Measurements from ENCODE around the gene FOXL1.

FOXL1 gene

DNA sequence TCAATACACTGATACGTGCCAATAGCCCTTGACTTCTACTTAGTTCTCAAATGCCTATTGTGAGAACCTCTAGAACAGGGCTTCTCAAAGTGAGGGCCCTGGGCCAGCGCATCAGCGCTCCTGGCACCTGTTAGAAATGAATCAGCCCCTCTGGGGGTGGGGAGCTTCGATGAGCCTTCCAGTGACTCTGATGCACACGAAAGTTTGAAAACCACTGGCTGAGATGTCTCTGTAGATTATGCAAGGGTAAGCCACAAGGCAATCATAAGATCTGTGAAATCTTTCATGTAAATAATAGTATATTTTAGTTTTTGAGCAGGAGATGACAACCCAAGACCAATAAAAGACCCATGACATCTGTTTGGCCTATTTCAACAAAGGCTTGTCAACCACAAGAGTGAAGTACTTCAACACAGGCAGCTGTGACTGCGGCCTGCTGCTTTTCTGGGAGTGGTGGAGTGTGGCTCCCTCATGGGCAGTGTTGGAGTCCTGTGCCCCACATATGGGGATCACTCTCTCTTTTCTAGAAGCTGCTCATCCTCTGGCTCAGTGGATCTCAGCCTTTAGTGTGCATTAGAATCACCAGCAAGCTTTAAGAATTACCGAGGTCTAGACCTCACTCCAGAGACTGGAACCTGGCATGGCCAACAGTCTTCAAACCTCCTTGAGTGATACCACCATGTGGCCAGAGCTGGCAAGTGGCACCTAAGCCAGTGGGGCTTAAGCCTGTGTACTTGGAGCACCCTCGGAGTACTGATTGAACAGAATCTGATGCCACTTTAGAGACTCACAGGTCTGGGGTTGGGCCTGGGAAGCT, 29.1 kb upstream of the FOXL1 start:
- DNase-seq (ENCODE audit: low read depth), result no peak

DNA sequence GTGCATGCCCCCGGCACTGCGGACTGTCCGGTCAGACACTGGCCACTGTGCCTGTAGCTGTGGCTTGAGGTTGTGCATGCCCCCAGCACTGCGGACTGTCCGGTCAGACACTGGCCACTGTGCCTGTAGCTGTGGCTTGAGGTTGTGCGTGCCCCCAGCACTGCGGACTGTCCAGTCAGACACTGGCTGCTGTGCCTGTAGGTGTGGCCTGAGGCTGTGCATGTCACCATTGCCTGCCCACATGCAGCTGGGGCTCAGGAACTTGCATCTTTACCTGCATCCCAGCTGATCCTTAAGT, 28.5 kb upstream of the FOXL1 start:
- no peak for DNase-seq (ENCODE audit: low read depth)

- DNase-seq (ENCODE audit: low read depth), result no peak
These were observed 28.1 kb upstream of the FOXL1 start for GRCh38 chr16:86550281-86550680.

DNA sequence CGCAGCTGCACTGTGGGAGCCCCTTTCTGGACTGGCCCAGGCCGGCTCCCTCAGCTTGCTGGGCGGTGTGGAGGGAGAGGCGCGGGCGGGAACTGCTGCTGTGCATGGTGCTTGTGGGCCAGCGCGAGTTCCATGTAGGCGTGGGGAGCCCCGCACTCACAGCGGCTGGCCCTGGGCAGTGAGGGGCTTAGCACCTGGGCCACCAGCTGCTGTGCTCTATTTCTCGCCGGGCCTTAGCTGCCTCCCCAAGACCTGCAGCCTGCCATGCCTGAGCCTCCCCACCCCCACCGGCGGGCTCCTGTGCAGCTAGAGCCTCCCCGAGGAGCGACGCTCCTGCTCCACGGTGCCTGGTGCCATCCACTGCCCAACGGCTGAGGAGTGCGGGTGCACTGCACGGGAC, 25.0 kb upstream of the FOXL1 start:
- DNase-seq (ENCODE audit: low read depth), result no peak

GRCh38 chr16:86554599-86554916, 23.8 kb upstream of the FOXL1 start:
- DNase-seq (ENCODE audit: low read depth), result no peak

GRCh38 chr16:86554917-86555703, 23.2 kb upstream of the FOXL1 start, which contains the start of gene MTHFSD:
MTHFSD (minus strand) TSS chr16:86555235; CDS start chr16:86555184, 51 bp downstream.
- peak; percentile 95 for DNase-seq (ENCODE audit: low read depth)

DNA sequence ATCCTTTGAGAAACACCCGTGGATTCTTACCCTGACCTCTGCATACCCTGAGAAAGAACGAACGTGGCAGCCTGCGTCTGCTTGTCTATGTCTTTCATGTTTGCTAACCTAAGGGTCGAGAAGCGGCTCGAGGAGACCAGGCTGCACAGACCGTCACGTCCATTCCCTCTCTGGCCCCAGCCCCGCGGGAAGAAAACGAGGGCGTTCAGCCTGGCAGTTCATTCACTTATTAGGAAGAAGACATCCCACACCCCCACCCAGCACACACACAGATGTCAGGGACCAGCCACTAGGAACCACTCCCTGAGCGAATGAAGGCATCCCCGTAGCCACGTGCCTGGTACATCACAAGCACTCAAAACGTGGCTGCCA, 22.7 kb upstream of the FOXL1 start:
- DNase-seq (ENCODE audit: low read depth), result no peak

GRCh38 chr16:86556576-86556975, 21.8 kb upstream of the FOXL1 start:
- DNase-seq (ENCODE audit: low read depth), result no peak

DNA sequence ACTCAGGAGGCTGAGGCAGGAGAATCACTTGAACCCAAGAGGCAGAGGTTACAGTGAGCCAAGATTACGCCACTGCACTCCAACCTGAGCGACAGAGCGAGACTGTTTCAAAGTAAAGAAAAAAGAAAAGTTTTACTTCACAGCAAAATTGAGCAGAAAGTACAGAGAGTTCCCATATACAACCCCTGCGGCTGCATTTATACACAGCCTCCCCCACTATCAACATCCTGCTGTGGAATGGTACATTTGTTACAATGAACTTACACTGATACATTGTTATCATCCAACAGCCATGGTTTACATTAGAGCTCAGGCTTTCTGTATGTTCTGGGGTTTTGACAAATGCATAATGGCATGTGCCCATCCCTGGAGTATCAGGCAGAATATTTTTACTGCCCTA, 20.8 kb upstream of the FOXL1 start:
- DNase-seq (ENCODE audit: low read depth), result no peak

DNA sequence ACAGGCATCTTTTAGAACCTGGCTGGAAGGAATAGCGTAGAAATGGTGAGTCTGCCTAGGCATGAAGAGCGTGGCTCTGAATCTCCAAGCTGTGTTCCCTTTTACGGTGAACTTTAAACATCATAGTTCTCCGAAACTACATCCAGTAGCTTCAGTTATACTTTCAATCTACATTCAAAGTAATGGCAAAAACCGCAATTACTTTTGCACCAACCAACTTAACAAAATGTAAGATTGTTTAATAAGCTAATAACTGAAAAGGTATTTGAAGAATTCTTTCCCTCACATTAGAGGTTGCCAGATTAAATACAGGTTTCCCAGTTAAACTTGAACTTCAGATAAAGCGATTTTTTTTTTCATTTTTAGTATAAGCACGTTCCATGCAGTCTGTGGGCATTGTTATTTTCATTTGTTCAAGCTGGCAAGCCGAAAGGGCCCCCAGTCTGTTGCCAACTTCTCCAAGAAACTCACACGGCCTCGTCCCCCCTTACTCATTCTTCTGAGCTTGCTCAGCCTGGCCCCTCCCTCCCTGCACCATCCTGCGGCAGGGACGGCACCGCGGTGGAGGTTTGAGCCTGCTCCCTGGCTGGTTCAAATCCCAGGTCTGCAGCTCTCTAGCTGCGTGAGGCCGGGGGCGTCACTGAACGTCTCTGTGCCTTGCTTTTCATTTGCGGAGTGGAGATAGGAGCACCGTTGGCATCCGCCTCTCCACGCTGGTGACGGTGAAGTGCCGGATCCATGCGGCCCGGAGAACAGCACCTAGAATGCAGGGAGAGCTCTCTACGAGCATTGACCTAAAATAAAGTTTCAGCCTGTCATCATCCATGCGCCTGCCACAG, 19.8 kb upstream of the FOXL1 start:
- no peak for DNase-seq (ENCODE audit: low read depth)

- DNase-seq (ENCODE audit: low read depth), result no peak
These were observed 18.5 kb upstream of the FOXL1 start for GRCh38 chr16:86559802-86560305.

GRCh38 chr16:86562356-86562755, 16.0 kb upstream of the FOXL1 start:
- no peak for DNase-seq (ENCODE audit: low read depth)

GRCh38 chr16:86563469-86564345, 14.6 kb upstream of the FOXL1 start:
- DNase-seq (ENCODE audit: low read depth), result peak; percentile 67

GRCh38 chr16:86565181-86565631, 13.1 kb upstream of the FOXL1 start:
- DNase-seq (ENCODE audit: low read depth), result no peak

- DNase-seq (ENCODE audit: low read depth), result no peak
These were observed 12.5 kb upstream of the FOXL1 start for GRCh38 chr16:86565644-86566511.

- no peak for DNase-seq (ENCODE audit: low read depth)
These were observed 11.8 kb upstream of the FOXL1 start, which contains the start of gene FOXC2 for GRCh38 chr16:86566601-86566965. FOXC2 (plus strand) TSS chr16:86566829; CDS start chr16:86567336, 507 bp downstream.

DNA sequence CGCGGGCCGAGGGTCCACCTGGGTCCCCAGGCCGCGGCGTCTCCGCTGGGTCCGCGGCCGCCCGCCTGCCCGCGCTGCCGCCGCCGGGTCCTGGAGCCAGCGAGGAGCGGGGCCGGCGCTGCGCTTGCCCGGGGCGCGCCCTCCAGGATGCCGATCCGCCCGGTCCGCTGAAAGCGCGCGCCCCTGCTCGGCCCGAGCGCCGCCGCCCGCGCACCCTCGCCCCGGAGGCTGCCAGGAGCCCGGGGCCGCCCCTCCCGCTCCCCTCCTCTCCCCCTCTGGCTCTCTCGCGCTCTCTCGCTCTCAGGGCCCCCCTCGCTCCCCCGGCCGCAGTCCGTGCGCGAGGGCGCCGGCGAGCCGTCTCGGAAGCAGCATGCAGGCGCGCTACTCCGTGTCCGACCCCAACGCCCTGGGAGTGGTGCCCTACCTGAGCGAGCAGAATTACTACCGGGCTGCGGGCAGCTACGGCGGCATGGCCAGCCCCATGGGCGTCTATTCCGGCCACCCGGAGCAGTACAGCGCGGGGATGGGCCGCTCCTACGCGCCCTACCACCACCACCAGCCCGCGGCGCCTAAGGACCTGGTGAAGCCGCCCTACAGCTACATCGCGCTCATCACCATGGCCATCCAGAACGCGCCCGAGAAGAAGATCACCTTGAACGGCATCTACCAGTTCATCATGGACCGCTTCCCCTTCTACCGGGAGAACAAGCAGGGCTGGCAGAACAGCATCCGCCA, 11.2 kb upstream of the FOXL1 start:
- DNase-seq (ENCODE audit: low read depth), result no peak

DNA sequence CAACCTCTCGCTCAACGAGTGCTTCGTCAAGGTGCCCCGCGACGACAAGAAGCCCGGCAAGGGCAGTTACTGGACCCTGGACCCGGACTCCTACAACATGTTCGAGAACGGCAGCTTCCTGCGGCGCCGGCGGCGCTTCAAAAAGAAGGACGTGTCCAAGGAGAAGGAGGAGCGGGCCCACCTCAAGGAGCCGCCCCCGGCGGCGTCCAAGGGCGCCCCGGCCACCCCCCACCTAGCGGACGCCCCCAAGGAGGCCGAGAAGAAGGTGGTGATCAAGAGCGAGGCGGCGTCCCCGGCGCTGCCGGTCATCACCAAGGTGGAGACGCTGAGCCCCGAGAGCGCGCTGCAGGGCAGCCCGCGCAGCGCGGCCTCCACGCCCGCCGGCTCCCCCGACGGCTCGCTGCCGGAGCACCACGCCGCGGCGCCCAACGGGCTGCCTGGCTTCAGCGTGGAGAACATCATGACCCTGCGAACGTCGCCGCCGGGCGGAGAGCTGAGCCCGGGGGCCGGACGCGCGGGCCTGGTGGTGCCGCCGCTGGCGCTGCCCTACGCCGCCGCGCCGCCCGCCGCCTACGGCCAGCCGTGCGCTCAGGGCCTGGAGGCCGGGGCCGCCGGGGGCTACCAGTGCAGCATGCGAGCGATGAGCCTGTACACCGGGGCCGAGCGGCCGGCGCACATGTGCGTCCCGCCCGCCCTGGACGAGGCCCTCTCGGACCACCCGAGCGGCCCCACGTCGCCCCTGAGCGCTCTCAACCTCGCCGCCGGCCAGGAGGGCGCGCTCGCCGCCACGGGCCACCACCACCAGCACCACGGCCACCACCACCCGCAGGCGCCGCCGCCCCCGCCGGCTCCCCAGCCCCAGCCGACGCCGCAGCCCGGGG, 10.4 kb upstream of the FOXL1 start:
- DNase-seq (ENCODE audit: low read depth), result no peak

Measured in activated T-helper 1 cell treated with Interleukin-2 at 50 U/mL for 16 hours (primary cell).